Esophagus muscularis mucosa (tissue), 4 donors: ENCODE measurements around the gene CHM. TPM values are rescaled to one million over a fixed set of nuclear protein-coding genes. Genes with fewer than 3 reads are reported as not detected.
"Not testable (repeated sequence)": the region's sequence is repeated elsewhere in the genome, so short reads cannot be mapped to it uniquely, and the experiment has no call there.

ENCODE experiments used
- DNase-seq: peaks from one replicate; pipeline ENCODE4 v3.0.0-alpha.2; 2017; ENCODE audit errors: extremely low spot score
- H3K27ac ChIP-seq, 4 donors: fragments of 200-600 bp; sonication (generic); replicated peaks in 1 of 4; 1 replicate in 3 of 4; 2 replicates in 1 of 4; pipeline ENCODE4 v1.5.1; 2016 to 2019; ENCODE audit warnings: mild to moderate bottlenecking in 1 of 4
- H3K27me3 ChIP-seq, 4 donors: fragments of 200-600 bp; sonication (generic); one replicate each; pipeline versions ENCODE4 v1.5.1 to v1.6.0; 2016 to 2019
- H3K36me3 ChIP-seq, 4 donors: fragments of 200-600 bp; sonication (generic); one replicate each; pipeline ENCODE4 v1.5.1; 2016 to 2019
- H3K4me1 ChIP-seq, 4 donors: fragments of 200-600 bp; sonication (generic); one replicate each; pipeline ENCODE4 v1.5.1; 2016 to 2019
- H3K4me3 ChIP-seq, 4 donors: fragments of 200-600 bp; sonication (generic); 1 replicate in 2 of 4; 2 replicates in 2 of 4; pipeline ENCODE4 v1.5.1; 2016 to 2019; ENCODE audit warnings: mild to moderate bottlenecking in 4 of 4, moderate library complexity in 1 of 4
- H3K9me3 ChIP-seq, 4 donors: fragments of 200-600 bp; sonication (generic); 1 replicate in 3 of 4; 2 replicates in 1 of 4; pipeline ENCODE4 v1.5.1; 2016 to 2019
- EP300 ChIP-seq: sonication (generic); formaldehyde crosslinking; IDR thresholded peaks from one replicate; pipeline ENCODE4 v1.6.1; 2017; ENCODE audit warnings: antibody characterized with exemption
- POLR2A ChIP-seq: fragments of 450-650 bp; IDR thresholded peaks from one replicate; pipeline ENCODE4 v1.6.1; 2017; ENCODE audit warnings: antibody characterized with exemption, moderate library complexity, mild to moderate bottlenecking, low read depth
- POLR2AphosphoS5 ChIP-seq, 2 donors: sonication (generic); formaldehyde crosslinking; IDR thresholded peaks; one replicate each; pipeline ENCODE4 v1.6.1; 2017; ENCODE audit warnings: antibody characterized with exemption in 2 of 2
- WGBS: methylation state at CpG from one replicate; pipeline ENCODE4 v1.1.5; 2018; 5-methylcytosine and 5-hydroxymethylcytosine counted together
- intact Hi-C: fragments of 100-400 bp; cut with DNase I; formaldehyde crosslinking; loops from one replicate; pipeline ENCODE4 v1.15.1; 2023
- total RNA-seq, 4 donors: library from RNA; depleted of rRNA; stranded (reverse); fragments of >200 nt; gene quantifications; one replicate each; pipeline versions ENCODE4 v1.1.0 to v1.2.1, GENCODE V29; 2016
- TF ChIP-seq, protein P1 (sequence below), 3 experiments: fragments of 200-600 bp in 2 of 3; fragments of 450-650 bp in 1 of 3; sonication (generic) in 2 of 3; IDR thresholded peaks; one replicate each; pipeline ENCODE4 v1.5.1; 2017 to 2019; ENCODE audit warnings: antibody characterized with exemption in 3 of 3, mild to moderate bottlenecking in 2 of 3, moderate library complexity in 1 of 3

The CHM gene
- total RNA-seq, 4 donors from 2014 or later, result 13.9 to 16.3 (median 15.2) TPM

- TF ChIP-seq, protein P1, sequence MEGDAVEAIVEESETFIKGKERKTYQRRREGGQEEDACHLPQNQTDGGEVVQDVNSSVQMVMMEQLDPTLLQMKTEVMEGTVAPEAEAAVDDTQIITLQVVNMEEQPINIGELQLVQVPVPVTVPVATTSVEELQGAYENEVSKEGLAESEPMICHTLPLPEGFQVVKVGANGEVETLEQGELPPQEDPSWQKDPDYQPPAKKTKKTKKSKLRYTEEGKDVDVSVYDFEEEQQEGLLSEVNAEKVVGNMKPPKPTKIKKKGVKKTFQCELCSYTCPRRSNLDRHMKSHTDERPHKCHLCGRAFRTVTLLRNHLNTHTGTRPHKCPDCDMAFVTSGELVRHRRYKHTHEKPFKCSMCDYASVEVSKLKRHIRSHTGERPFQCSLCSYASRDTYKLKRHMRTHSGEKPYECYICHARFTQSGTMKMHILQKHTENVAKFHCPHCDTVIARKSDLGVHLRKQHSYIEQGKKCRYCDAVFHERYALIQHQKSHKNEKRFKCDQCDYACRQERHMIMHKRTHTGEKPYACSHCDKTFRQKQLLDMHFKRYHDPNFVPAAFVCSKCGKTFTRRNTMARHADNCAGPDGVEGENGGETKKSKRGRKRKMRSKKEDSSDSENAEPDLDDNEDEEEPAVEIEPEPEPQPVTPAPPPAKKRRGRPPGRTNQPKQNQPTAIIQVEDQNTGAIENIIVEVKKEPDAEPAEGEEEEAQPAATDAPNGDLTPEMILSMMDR (IDR thresholded peaks at IDR 0.05), result no peak
- no peak for TF ChIP-seq POLR2A
- 38% methylated on average over 2 of the region's 2 CpGs for WGBS
- no peak overlapping the region for H3K4me3 ChIP-seq
- no peak for DNase-seq
- peaks cover 0 to 12% (median 3%) of the 10 kb centered on the region in 4 donors for H3K4me1 ChIP-seq
- intact Hi-C loops, result no loop called here
- no peak overlapping the region for H3K27ac ChIP-seq
- no peaks in the 10 kb centered on the region for H3K9me3 ChIP-seq
- H3K36me3 ChIP-seq, result peaks cover 0 to 9% (median 6%) of the 10 kb centered on the region in 4 donors
- no peaks in the 10 kb centered on the region for H3K27me3 ChIP-seq
Observed at GRCh38 chrX:86028681-86029080, 18.7 kb downstream of the CHM start.

DNA sequence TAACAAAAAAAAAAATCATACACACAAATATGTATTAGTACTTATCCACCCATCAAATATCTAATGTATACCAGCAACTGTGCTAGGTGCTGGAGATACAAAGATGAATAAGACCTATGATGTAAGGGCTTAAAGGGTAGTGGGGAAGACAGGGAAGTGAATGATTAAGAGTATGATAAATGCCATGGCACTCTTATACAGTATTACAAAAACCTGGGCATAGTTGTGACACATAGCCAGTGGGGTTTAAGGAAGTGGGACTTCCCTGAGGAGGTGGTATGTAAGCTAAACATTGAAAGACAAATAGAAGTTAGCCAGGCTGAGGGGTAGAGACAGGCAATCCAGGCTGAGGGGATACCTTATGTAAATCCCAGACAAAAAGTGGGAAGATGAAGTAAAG lies 23.5 kb downstream of the CHM start:
- DNase-seq, result no peak
- peaks cover 0 to 12% (median 2%) of the 10 kb centered on the region in 4 donors for H3K4me1 ChIP-seq
- no peak overlapping the region for H3K27ac ChIP-seq
- intact Hi-C loops, result no loop called here
- H3K27me3 ChIP-seq, result no peaks in the 10 kb centered on the region
- H3K36me3 ChIP-seq, result peaks cover 0 to 9% (median 6%) of the 10 kb centered on the region in 4 donors
- H3K9me3 ChIP-seq, result no peaks in the 10 kb centered on the region
- TF ChIP-seq, protein P1 (IDR thresholded peaks at IDR 0.05), result no peak
- TF ChIP-seq EP300, result no peak
- H3K4me3 ChIP-seq, result no peak overlapping the region

GRCh38 chrX:86021652-86022289 lies 25.6 kb downstream of the CHM start:
- H3K4me3 ChIP-seq, result no peak overlapping the region
- no peak overlapping the region for H3K27ac ChIP-seq
- DNase-seq, result no peak
- intact Hi-C loops, result no loop called here
- no peaks in the 10 kb centered on the region for H3K27me3 ChIP-seq
- peaks cover 0 to 9% (median 6%) of the 10 kb centered on the region in 4 donors for H3K36me3 ChIP-seq
- H3K4me1 ChIP-seq, result peaks cover 0 to 12% (median 2%) of the 10 kb centered on the region in 4 donors
- no peaks in the 10 kb centered on the region for H3K9me3 ChIP-seq
- TF ChIP-seq POLR2AphosphoS5 (IDR thresholded peaks at IDR 0.05) (no peak), POLR2A (no peak), EP300 (no peak)
- TF ChIP-seq, protein P1 (IDR thresholded peaks at IDR 0.05), result no peak

- no peaks in the 10 kb centered on the region for H3K36me3 ChIP-seq
- intact Hi-C loops, result no loop called here
- TF ChIP-seq POLR2AphosphoS5 (IDR thresholded peaks at IDR 0.05), result no peak
- TF ChIP-seq EP300, result no peak
- TF ChIP-seq, protein P1 (IDR thresholded peaks at IDR 0.05), result no peak
- no peak for TF ChIP-seq POLR2A
- WGBS, result 86% methylated on average over 4 of the region's 4 CpGs
- H3K9me3 ChIP-seq, result no peaks in the 10 kb centered on the region
- H3K27ac ChIP-seq, result no peak overlapping the region
- H3K4me1 ChIP-seq, result peaks cover 0 to 3% (median 0%) of the 10 kb centered on the region in 4 donors
- H3K4me3 ChIP-seq, result no peak overlapping the region
- no peak for DNase-seq
- H3K27me3 ChIP-seq, result no peaks in the 10 kb centered on the region
Observed at GRCh38 chrX:86016139-86016538, 31.2 kb downstream of the CHM start.

- H3K27me3 ChIP-seq, H3K27ac ChIP-seq, DNase-seq, intact Hi-C loops, H3K4me1 ChIP-seq, H3K9me3 ChIP-seq, H3K4me3 ChIP-seq, H3K36me3 ChIP-seq: not testable (repeated sequence)
- 85% methylated on average over 4 of the region's 4 CpGs for WGBS
Observed at GRCh38 chrX:86014959-86015358, 32.4 kb downstream of the CHM start.
